OCI-M1 (cell line): ENCODE measurements around the gene MID1.

Source experiments
- DNase-seq: peaks from one replicate; lab custom pipeline; 2025; lab: John Stamatoyannopoulos, UW

Gene MID1

GRCh38 chrX:10576777-10577447 lies 43.5 kb downstream of the MID1 start:
- DNase-seq, result no peak

- no peak for DNase-seq
Measured at GRCh38 chrX:10576186-10576585, 44.2 kb downstream of the MID1 start.

GRCh38 chrX:10574663-10575062 lies 45.7 kb downstream of the MID1 start:
- no peak for DNase-seq

GRCh38 chrX:10571260-10571659 lies 49.1 kb downstream of the MID1 start:
- DNase-seq, result no peak

- DNase-seq, result no peak
Measured at GRCh38 chrX:10570601-10571000, 49.8 kb downstream of the MID1 start.

- no peak for DNase-seq
Measured at GRCh38 chrX:10569946-10570345, 50.4 kb downstream of the MID1 start.

- no peak for DNase-seq
Measured at GRCh38 chrX:10568428-10568827, 52.0 kb downstream of the MID1 start.

GRCh38 chrX:10567136-10567535 lies 53.2 kb downstream of the MID1 start:
- DNase-seq, result no peak

GRCh38 chrX:10566716-10567097 lies 53.7 kb downstream of the MID1 start:
- DNase-seq, result no peak

- DNase-seq, result no peak
Measured at GRCh38 chrX:10564484-10564883, 55.9 kb downstream of the MID1 start.

GRCh38 chrX:10557166-10557565 lies 63.2 kb downstream of the MID1 start:
- DNase-seq, result no peak

GRCh38 chrX:10556405-10556804 lies 64.0 kb downstream of the MID1 start:
- DNase-seq, result no peak

GRCh38 chrX:10555846-10556245 lies 64.5 kb downstream of the MID1 start:
- no peak for DNase-seq

GRCh38 chrX:10554612-10555270 lies 65.6 kb downstream of the MID1 start:
- no peak for DNase-seq

GRCh38 chrX:10549280-10549679 lies 71.1 kb downstream of the MID1 start:
- no peak for DNase-seq

- DNase-seq, result no peak
Measured at GRCh38 chrX:10548688-10549087, 71.7 kb downstream of the MID1 start.

- DNase-seq, result no peak
Measured at GRCh38 chrX:10545882-10546281, 74.5 kb downstream of the MID1 start.

- DNase-seq, result no peak
Measured at GRCh38 chrX:10542586-10542985, 77.8 kb downstream of the MID1 start.

- DNase-seq, result no peak
Measured at GRCh38 chrX:10538831-10539230, 81.6 kb downstream of the MID1 start.

- no peak for DNase-seq
Measured at GRCh38 chrX:10537308-10537707, 83.1 kb downstream of the MID1 start.

GRCh38 chrX:10536744-10537143 lies 83.6 kb downstream of the MID1 start:
- no peak for DNase-seq

- no peak for DNase-seq
Measured at GRCh38 chrX:10534611-10535010, 85.8 kb downstream of the MID1 start.

GRCh38 chrX:10533696-10534365 lies 86.6 kb downstream of the MID1 start:
- no peak for DNase-seq
